ENCODE data around the gene SNX10. TPM values are rescaled to one million over a fixed set of nuclear protein-coding genes. Genes with fewer than 3 reads are reported as not detected.

SNX10 gene
- total RNA-seq, 1 experiment from 2014 or later, result 7.9 TPM

- Histone ChIP-seq H3K4me1 (ENCODE audit: insufficient read depth, low read length) (peaks cover 27% of the 10 kb centered on the region), H3K4me3 (ENCODE audit: low read length) (no peak overlapping the region), H3K27me3 (ENCODE audit: low read length) (no peaks in the 10 kb centered on the region), H3K36me3 (ENCODE audit: low read depth, low read length) (no peaks in the 10 kb centered on the region), H4K20me1 (ENCODE audit: low read length) (no peaks in the 10 kb centered on the region), H3K9me3 (ENCODE audit: low read length) (no peaks in the 10 kb centered on the region), H3F3A (ENCODE audit: low read length, unreplicated experiment) (no peaks in the 10 kb centered on the region), H3K9me2 (replicated peaks; ENCODE audit: low read length) (no peaks in the 10 kb centered on the region), H3K4me2 (ENCODE audit: low read length) (no peak overlapping the region), H3K79me2 (ENCODE audit: low read length) (no peaks in the 10 kb centered on the region), H2AFZ (ENCODE audit: low read length) (no peak overlapping the region), H3K27ac (ENCODE audit: low read length) (peak overlapping the region; percentile 73), H3K9ac (ENCODE audit: low read length) (no peak overlapping the region)
- CTCF ChIA-PET, result interaction anchor here (0.5 kb wide), 1 partner anchor 239 kb away, joined by 15 read pairs; no protein-coding TSS in a partner anchor
- no peak for ATAC-seq
- intact Hi-C loops (cut with micrococcal nuclease), result loop anchor here (5.0 kb wide), 1 partner anchor 34 kb away; no protein-coding TSS in a partner anchor
- no TSS peak for BruUV-seq (replicated peaks)
- TF ChIP-seq CTCF (conservative IDR thresholded peaks at IDR 0.05; ENCODE audit: low read depth, low read length) (no peak), EZH2 (IDR thresholded peaks at IDR 0.05; ENCODE audit: low read length, unreplicated experiment) (no peak), EZH2phosphoT487 (IDR thresholded peaks at IDR 0.05; ENCODE audit: borderline replicate concordance, low read length) (no peak)
- DNase-seq, result no peak
- POLR2A ChIA-PET (ENCODE audit: unreplicated experiment), result no interaction called here
Observed at GRCh38 chr7:26345837-26346236, 54.2 kb downstream of the SNX10 start.

- Histone ChIP-seq H3K4me3 (ENCODE audit: low read length) (no peak overlapping the region), H3K79me2 (ENCODE audit: low read length) (no peaks in the 10 kb centered on the region), H3F3A (ENCODE audit: low read length, unreplicated experiment) (no peaks in the 10 kb centered on the region), H3K27ac (ENCODE audit: low read length) (peak overlapping the region; percentile 73), H3K9me3 (ENCODE audit: low read length) (no peaks in the 10 kb centered on the region), H3K9me2 (replicated peaks; ENCODE audit: low read length) (no peaks in the 10 kb centered on the region), H3K27me3 (ENCODE audit: low read length) (no peaks in the 10 kb centered on the region), H4K20me1 (ENCODE audit: low read length) (no peaks in the 10 kb centered on the region), H3K4me2 (ENCODE audit: low read length) (peak overlapping the region; percentile 52; the same call in 1 of the 2 replicates), H3K36me3 (ENCODE audit: low read depth, low read length) (no peaks in the 10 kb centered on the region), H3K9ac (ENCODE audit: low read length) (peak overlapping the region; percentile 24; the same call in 1 of the 2 replicates), H3K4me1 (ENCODE audit: insufficient read depth, low read length) (peaks cover 27% of the 10 kb centered on the region), H2AFZ (ENCODE audit: low read length) (no peak overlapping the region)
- BruUV-seq (replicated peaks), result no TSS peak
- POLR2A ChIA-PET (ENCODE audit: unreplicated experiment), result interaction anchor here (0.6 kb wide), 1 partner anchor 152 kb away, joined by 6 read pairs; no protein-coding TSS in a partner anchor
- CTCF ChIA-PET, result no interaction called here
- peak; percentile 73 for ATAC-seq
- TF ChIP-seq EZH2 (IDR thresholded peaks at IDR 0.05; ENCODE audit: low read length, unreplicated experiment), result no peak
- TF ChIP-seq CTCF (conservative IDR thresholded peaks at IDR 0.05; ENCODE audit: low read depth, low read length), result no peak
- TF ChIP-seq EZH2phosphoT487 (IDR thresholded peaks at IDR 0.05; ENCODE audit: borderline replicate concordance, low read length), result no peak
- intact Hi-C loops (cut with micrococcal nuclease), result loop anchor here (5.0 kb wide), 1 partner anchor 34 kb away; no protein-coding TSS in a partner anchor
- DNase-seq, result peak; percentile 76
Observed at GRCh38 chr7:26346611-26347203, 55.0 kb downstream of the SNX10 start.

- ChIA-PET CTCF (no interaction called here), POLR2A (ENCODE audit: unreplicated experiment) (interaction anchor here (0.7 kb wide), 1 partner anchor 15 kb away, joined by 3 read pairs; no protein-coding TSS in a partner anchor)
- TF ChIP-seq EZH2 (IDR thresholded peaks at IDR 0.05; ENCODE audit: low read length, unreplicated experiment) (no peak), EZH2phosphoT487 (IDR thresholded peaks at IDR 0.05; ENCODE audit: borderline replicate concordance, low read length) (no peak), CTCF (conservative IDR thresholded peaks at IDR 0.05; ENCODE audit: low read depth, low read length) (no peak)
- Histone ChIP-seq H3K4me3 (ENCODE audit: low read length) (no peak overlapping the region), H3K27me3 (ENCODE audit: low read length) (no peaks in the 10 kb centered on the region), H2AFZ (ENCODE audit: low read length) (no peak overlapping the region), H3K9me3 (ENCODE audit: low read length) (no peaks in the 10 kb centered on the region), H3K4me1 (ENCODE audit: insufficient read depth, low read length) (peaks cover 27% of the 10 kb centered on the region), H3K27ac (ENCODE audit: low read length) (no peak overlapping the region), H3K36me3 (ENCODE audit: low read depth, low read length) (no peaks in the 10 kb centered on the region), H3F3A (ENCODE audit: low read length, unreplicated experiment) (no peaks in the 10 kb centered on the region), H4K20me1 (ENCODE audit: low read length) (no peaks in the 10 kb centered on the region), H3K4me2 (ENCODE audit: low read length) (peak overlapping the region; percentile 18; the same call in 1 of the 2 replicates), H3K79me2 (ENCODE audit: low read length) (no peaks in the 10 kb centered on the region), H3K9ac (ENCODE audit: low read length) (no peak overlapping the region), H3K9me2 (replicated peaks; ENCODE audit: low read length) (no peaks in the 10 kb centered on the region)
- ATAC-seq (no peak), DNase-seq (no peak)
- intact Hi-C loops (cut with micrococcal nuclease), result loop anchor here (5.0 kb wide), 1 partner anchor 36 kb away; no protein-coding TSS in a partner anchor
- no TSS peak for BruUV-seq (replicated peaks)
Observed at GRCh38 chr7:26348234-26348851, 56.7 kb downstream of the SNX10 start.

Measured in PC-3 (cell line).